H9 (cell line): ENCODE results near the gene CTSH. TPM values are rescaled to one million over a fixed set of nuclear protein-coding genes. Genes with fewer than 3 reads are reported as not detected.

Experiments used
- DNase-seq: peaks from one replicate; pipeline ENCODE4 v3.0.0-alpha.2; 2017
- H2AFZ ChIP-seq: one replicate; pipeline ENCODE4 v1.6.1; 2013; ENCODE audit warnings: mild to moderate bottlenecking, low read length, control low read depth, moderate library complexity
- H2AK5ac ChIP-seq: 2 replicates; pipeline ENCODE4 v1.6.1; 2013; ENCODE audit warnings: low read length, control low read depth, mixed read lengths; ENCODE audit not compliant: insufficient read length
- H2BK120ac ChIP-seq: one replicate; pipeline ENCODE4 v1.6.1; 2013; ENCODE audit warnings: low read depth, mild to moderate bottlenecking, low read length, control low read depth, inconsistent platforms; ENCODE audit not compliant: poor library complexity, severe bottlenecking
- H2BK12ac ChIP-seq: 2 replicates; pipeline ENCODE4 v1.6.1; 2013; ENCODE audit warnings: low read length, control low read depth, mixed read lengths, low read depth; ENCODE audit not compliant: insufficient read length
- H2BK15ac ChIP-seq: 2 replicates; pipeline ENCODE4 v1.6.1; 2013; ENCODE audit warnings: low read depth, low read length, control low read depth
- H2BK20ac ChIP-seq: one replicate; pipeline ENCODE4 v1.6.1; 2013; ENCODE audit warnings: low read depth, mild to moderate bottlenecking, low read length, control low read depth, inconsistent platforms; ENCODE audit not compliant: poor library complexity, severe bottlenecking
- H2BK5ac ChIP-seq: 2 replicates; pipeline ENCODE4 v1.6.1; 2013; ENCODE audit warnings: low read length, control low read depth, mixed read lengths; ENCODE audit not compliant: insufficient read length
- H3K14ac ChIP-seq: 2 replicates; pipeline ENCODE4 v1.6.1; 2013; ENCODE audit warnings: low read length, control low read depth; ENCODE audit not compliant: insufficient read depth
- H3K18ac ChIP-seq: 2 replicates; pipeline ENCODE4 v1.6.1; 2013; ENCODE audit warnings: low read depth, mild to moderate bottlenecking, mixed read lengths, low read length, control low read depth; ENCODE audit not compliant: insufficient read length
- H3K23ac ChIP-seq: 2 replicates; pipeline ENCODE4 v1.6.1; 2013; ENCODE audit warnings: low read length, control low read depth, mixed read lengths, low read depth; ENCODE audit not compliant: insufficient read length
- H3K23me2 ChIP-seq: 2 replicates; pipeline ENCODE4 v1.6.1; 2013; ENCODE audit warnings: low read depth, mild to moderate bottlenecking, mixed read lengths, low read length, control low read depth; ENCODE audit not compliant: insufficient read length, poor library complexity, severe bottlenecking
- H3K27ac ChIP-seq: 2 replicates; pipeline ENCODE4 v1.5.1; 2013; ENCODE audit warnings: low read length, control low read depth, mixed read lengths, low read depth; ENCODE audit not compliant: insufficient read length
- H3K27me3 ChIP-seq: 2 replicates; pipeline ENCODE4 v1.6.1; 2013; ENCODE audit warnings: low read length, control low read depth, inconsistent platforms; ENCODE audit not compliant: insufficient read depth
- H3K4ac ChIP-seq: 2 replicates; pipeline ENCODE4 v1.6.1; 2013; ENCODE audit warnings: low read depth, mild to moderate bottlenecking, control low read depth, inconsistent platforms, low read length, moderate library complexity
- H3K4me1 ChIP-seq: 2 replicates; pipeline ENCODE4 v1.6.1; 2013; ENCODE audit warnings: low read length, control low read depth, inconsistent platforms; ENCODE audit not compliant: insufficient read depth
- H3K4me2 ChIP-seq: 2 replicates; pipeline ENCODE4 v1.6.1; 2013; ENCODE audit warnings: low read length, control low read depth, mixed read lengths; ENCODE audit not compliant: insufficient read length, insufficient read depth
- H3K56ac ChIP-seq: 2 replicates; pipeline ENCODE4 v1.6.1; 2013; ENCODE audit warnings: low read depth, mild to moderate bottlenecking, mixed read lengths, low read length, control low read depth; ENCODE audit not compliant: insufficient read length
- H3K79me1 ChIP-seq: 2 replicates; pipeline ENCODE4 v1.6.1; 2013; ENCODE audit warnings: low read depth, mild to moderate bottlenecking, moderate library complexity, low read length, control low read depth, inconsistent platforms; ENCODE audit not compliant: insufficient read depth, poor library complexity, severe bottlenecking
- H3K79me2 ChIP-seq: 2 replicates; pipeline ENCODE4 v1.6.1; 2013; ENCODE audit warnings: low read length, control low read depth, inconsistent platforms; ENCODE audit not compliant: insufficient read depth
- H3K9ac ChIP-seq: 2 replicates; pipeline ENCODE4 v1.6.1; 2013; ENCODE audit warnings: low read length, control low read depth, mixed read lengths; ENCODE audit not compliant: insufficient read length; ENCODE audit errors: extremely low read depth
- H3K9me3 ChIP-seq: one replicate; pipeline ENCODE4 v1.6.1; 2013; ENCODE audit warnings: low read depth, low read length, inconsistent platforms; ENCODE audit not compliant: control insufficient read depth
- H3T11ph ChIP-seq: one replicate; pipeline ENCODE4 v1.6.1; 2013; ENCODE audit warnings: mild to moderate bottlenecking, low read length, control low read depth, inconsistent platforms
- H4K20me1 ChIP-seq: one replicate; pipeline ENCODE4 v1.6.1; 2013; ENCODE audit not compliant: control insufficient read depth, insufficient read length, insufficient read depth
- H4K5ac ChIP-seq: 2 replicates; pipeline ENCODE4 v1.6.1; 2013; ENCODE audit warnings: low read depth, mild to moderate bottlenecking, mixed read lengths, low read length, control low read depth; ENCODE audit not compliant: insufficient read length
- H4K8ac ChIP-seq: replicated peaks from 2 replicates; pipeline ENCODE4 v1.6.1; 2013; ENCODE audit warnings: low read length, control low read depth, mixed read lengths, low read depth; ENCODE audit not compliant: insufficient read length
- H4K91ac ChIP-seq: 2 replicates; pipeline ENCODE4 v1.6.1; 2013; ENCODE audit warnings: low read depth, mild to moderate bottlenecking, moderate library complexity, mixed read lengths, low read length, control low read depth; ENCODE audit not compliant: insufficient read length
- H3K27ac Mint-ChIP-seq, 3 experiments: 2 replicates in 2 of 3; 3 replicates in 1 of 3; pipeline ENCODE4 v1.8.0; 2020 to 2021; ENCODE audit warnings: mixed read lengths in 3 of 3, mild to moderate bottlenecking in 1 of 3, moderate library complexity in 1 of 3
- H3K27me3 Mint-ChIP-seq: 2 replicates; pipeline ENCODE4 v1.8.0; 2021; ENCODE audit warnings: low read depth, mild to moderate bottlenecking, moderate library complexity, mixed read lengths
- H3K36me3 Mint-ChIP-seq, 3 experiments: 2 replicates in 2 of 3; 3 replicates in 1 of 3; pipeline ENCODE4 v1.8.0; 2020 to 2021; ENCODE audit warnings: low read depth in 3 of 3, mixed read lengths in 3 of 3; ENCODE audit not compliant: insufficient read depth in 1 of 3
- H3K4me1 Mint-ChIP-seq, 2 experiments: 2 replicates each; pipeline ENCODE4 v1.8.0; 2020; ENCODE audit warnings: mixed read lengths in 2 of 2
- H3K4me3 Mint-ChIP-seq, 2 experiments: 2 replicates in 1 of 2; 3 replicates in 1 of 2; pipeline ENCODE4 v1.8.0; 2020 to 2021; ENCODE audit warnings: mild to moderate bottlenecking in 2 of 2, mixed read lengths in 2 of 2, moderate library complexity in 1 of 2
- H3K9me3 Mint-ChIP-seq, 2 experiments: 2 replicates in 1 of 2; 3 replicates in 1 of 2; pipeline ENCODE4 v1.8.0; 2020; ENCODE audit warnings: mild to moderate bottlenecking in 2 of 2, mixed read lengths in 2 of 2, moderate library complexity in 1 of 2
- CTCF ChIP-seq: fragments of 200-600 bp; sonication (generic); conservative IDR thresholded peaks from 3 replicates; pipeline ENCODE4 v1.8.0; 2021; ENCODE audit warnings: antibody characterized with exemption, mild to moderate bottlenecking
- WGBS: extraction: QIAGEN DNeasy Blood & Tissue Kit; methylation state at CpG from one replicate; pipeline ENCODE4 v1.1.7; 2013; ENCODE audit warnings: missing lambda C conversion rate, low lambda C conversion rate, mixed read lengths; ENCODE audit not compliant: insufficient read length; ENCODE audit errors: extremely low coverage; 5-methylcytosine and 5-hydroxymethylcytosine counted together
- total RNA-seq: library from RNA; stranded (reverse); gene quantifications from 2 replicates; pipeline ENCODE4 v1.2.1, GENCODE V29; 2021

CTSH gene
- total RNA-seq, 1 experiment from 2014 or later = 15.5 TPM

GRCh38 chr15:78950902-78951840 is 6.3 kb upstream of the CTSH start:
- H3K4me2 ChIP-seq = no peak overlapping the region
- no peak overlapping the region for H2AK5ac ChIP-seq
- no peak overlapping the region for H4K8ac ChIP-seq
- no peak overlapping the region for H2BK15ac ChIP-seq
- no peaks in the 10 kb centered on the region; the same call in 1 of the 2 replicates for H3K27me3 ChIP-seq
- WGBS = no CpG with 5 or more reads among the region's 10 CpGs
- no peak overlapping the region for H2BK12ac ChIP-seq
- DNase-seq = no peak
- H3K9me3 ChIP-seq = no peaks in the 10 kb centered on the region
- H3K14ac ChIP-seq = no peak overlapping the region
- H2AFZ ChIP-seq = no peak overlapping the region
- H3K4me1 Mint-ChIP-seq = peaks cover 27% of the 10 kb centered on the region in 2 experiments
- no peak overlapping the region; a peak in 1 of 7 replicates for H3K27ac Mint-ChIP-seq
- no peak; the same call in 2 of the 3 replicates for TF ChIP-seq CTCF
- H3K4me1 ChIP-seq = no peaks in the 10 kb centered on the region; the same call in 1 of the 2 replicates
- no peak overlapping the region for H3K9ac ChIP-seq
- H3K4ac ChIP-seq = no peak overlapping the region
- no peak overlapping the region for H3T11ph ChIP-seq
- no peak overlapping the region for H4K5ac ChIP-seq
- H3K36me3 Mint-ChIP-seq = no peaks in the 10 kb centered on the region
- no peaks in the 10 kb centered on the region for H3K23me2 ChIP-seq
- no peaks in the 10 kb centered on the region for H4K20me1 ChIP-seq
- H4K91ac ChIP-seq = no peak overlapping the region
- no peaks in the 10 kb centered on the region for H3K79me1 ChIP-seq
- H3K27ac ChIP-seq = no peak overlapping the region
- no peak overlapping the region for H3K18ac ChIP-seq
- peaks cover 20% of the 10 kb centered on the region for H3K27me3 Mint-ChIP-seq
- no peak overlapping the region for H2BK5ac ChIP-seq
- H3K56ac ChIP-seq = no peak overlapping the region
- no peaks in the 10 kb centered on the region for H3K9me3 Mint-ChIP-seq
- H2BK20ac ChIP-seq = no peak overlapping the region
- H2BK120ac ChIP-seq = no peak overlapping the region
- no peak overlapping the region for H3K23ac ChIP-seq
- H3K79me2 ChIP-seq = no peaks in the 10 kb centered on the region
- H3K4me3 Mint-ChIP-seq = no peak overlapping the region
